GM21737 (cell line): ENCODE results near the gene MSANTD1.
A peak's percentile ranks its signal among the peaks of the same experiment; 100 is the strongest.

Experiments used
- ATAC-seq: cut with Tn5 transposase; IDR thresholded peaks from one replicate; pipeline ENCODE4 v1.9.1; 2021; ENCODE audit warnings: mild to moderate bottlenecking, moderate library complexity; ENCODE audit not compliant: unreplicated experiment

Gene MSANTD1

GRCh38 chr4:3248811-3249661, at the start of gene MSANTD1:
MSANTD1 (plus strand) TSS chr4:3249159; CDS start chr4:3249223, 64 bp downstream.
- ATAC-seq: no peak

GRCh38 chr4:3199653-3200422, 49.1 kb upstream of the MSANTD1 start:
- no peak for ATAC-seq

- no peak for ATAC-seq
Observed at GRCh38 chr4:3200423-3201090, 48.4 kb upstream of the MSANTD1 start.

- ATAC-seq: peak; percentile 48
Observed at GRCh38 chr4:3201718-3202702, 46.9 kb upstream of the MSANTD1 start.

- ATAC-seq: no peak
Observed at GRCh38 chr4:3202836-3203820, 45.8 kb upstream of the MSANTD1 start.

- no peak for ATAC-seq
Observed at GRCh38 chr4:3203971-3204431, 45.0 kb upstream of the MSANTD1 start.

GRCh38 chr4:3205995-3206394, 43.0 kb upstream of the MSANTD1 start:
- ATAC-seq: no peak

- no peak for ATAC-seq
Observed at GRCh38 chr4:3206439-3207100, 42.4 kb upstream of the MSANTD1 start.

GRCh38 chr4:3207531-3208037, 41.4 kb upstream of the MSANTD1 start:
- ATAC-seq: no peak

- ATAC-seq: no peak
Observed at GRCh38 chr4:3208826-3209225, 40.1 kb upstream of the MSANTD1 start.

- ATAC-seq: no peak
Observed at GRCh38 chr4:3209551-3210325, 39.2 kb upstream of the MSANTD1 start.

- no peak for ATAC-seq
Observed at GRCh38 chr4:3210467-3210866, 38.5 kb upstream of the MSANTD1 start.

- ATAC-seq: no peak
Observed at GRCh38 chr4:3211866-3212265, 37.1 kb upstream of the MSANTD1 start.

- no peak for ATAC-seq
Observed at GRCh38 chr4:3212391-3213105, 36.4 kb upstream of the MSANTD1 start.

GRCh38 chr4:3213106-3213425, 35.9 kb upstream of the MSANTD1 start:
- no peak for ATAC-seq

GRCh38 chr4:3213661-3214250, 35.2 kb upstream of the MSANTD1 start:
- ATAC-seq: no peak

GRCh38 chr4:3215256-3215655, 33.7 kb upstream of the MSANTD1 start:
- no peak for ATAC-seq
